Adrenal gland (tissue), 12 donors: ENCODE data around the gene MYL6B. TPM values are rescaled to one million over a fixed set of nuclear protein-coding genes. Genes with fewer than 3 reads are reported as not detected.

Source experiments
- DNase-seq, 7 donors: peaks; one replicate each; pipeline ENCODE4 v3.0.0-alpha.2; 2019 to 2020
- H3K27ac ChIP-seq, 5 donors: fragments of 200-600 bp; sonication (generic) in 4 of 5; 1 replicate in 3 of 5; 2 replicates in 2 of 5; pipeline versions ENCODE4 v1.5.1 to v1.8.0; 2016 to 2020; ENCODE audit warnings: mild to moderate bottlenecking in 1 of 5
- H3K27me3 ChIP-seq: fragments of 200-600 bp; 2 replicates; pipeline ENCODE4 v1.8.0; 2021
- H3K36me3 ChIP-seq, 2 donors: fragments of 200-600 bp; replicated peaks in 1 of 2; 1 replicate in 1 of 2; 2 replicates in 1 of 2; pipeline versions ENCODE4 v1.5.1 to v1.8.0; 2018 to 2022
- H3K4me1 ChIP-seq, 2 donors: fragments of 200-600 bp; replicated peaks in 1 of 2; 1 replicate in 1 of 2; 2 replicates in 1 of 2; pipeline versions ENCODE4 v1.5.1 to v1.8.0; 2018 to 2021
- H3K4me3 ChIP-seq, 4 donors: fragments of 200-600 bp; sonication (generic) in 3 of 4; one replicate each; pipeline ENCODE4 v1.5.1; 2016 to 2018
- H3K9me3 ChIP-seq, 3 donors: fragments of 200-600 bp; sonication (generic) in 1 of 3; replicated peaks in 1 of 3; 1 replicate in 2 of 3; 2 replicates in 1 of 3; pipeline versions ENCODE4 v1.5.1 to v1.8.0; 2016 to 2021
- POLR2A ChIP-seq, 2 donors: fragments of 450-650 bp; IDR thresholded peaks; one replicate each; pipeline ENCODE4 v1.6.1; 2017; ENCODE audit warnings: antibody characterized with exemption in 2 of 2, mild to moderate bottlenecking in 2 of 2, moderate library complexity in 1 of 2
- whole genome bisulfite sequencing, 4 donors: extraction: QIAGEN DNeasy Blood & Tissue Kit in 2 of 4; methylation state at CpG; one replicate each; pipeline versions ENCODE4 v1.1.5 to v1.1.7; 2013 to 2017; 5-methylcytosine and 5-hydroxymethylcytosine counted together
- intact Hi-C, 2 donors: fragments of 100-400 bp; cut with DNase I; formaldehyde crosslinking; loops; one replicate each; pipeline versions ENCODE4 v1.14.1 to v1.15.0; 2022 to 2023
- polyA plus RNA-seq, 3 donors: library from polyadenylated mRNA; stranded (reverse); fragments of 200-250 nt in 2 of 3; fragments of 350-450 nt in 1 of 3; fragmentation: Illumina TruSeq in 1 of 3; extraction: RNeasy Lipid Tissue Mini Kit (QIAGEN cat#74804) in 1 of 3; gene quantifications; one replicate each; pipeline ENCODE4 v1.2.3, GENCODE V29; 2013 to 2014
- total RNA-seq, 9 donors: library from RNA; depleted of rRNA in 4 of 9; stranded (reverse); fragments of >200 nt in 4 of 9; fragments of 120-200 nt in 1 of 9; fragmentation: NEBNext Ultra II Directional in 1 of 9; extraction: Animal tissue kit (Norgen Biotek cat#: 25700) in 1 of 9; gene quantifications; one replicate each; pipeline versions ENCODE4 v1.1.0 to v1.2.4, GENCODE V29; 2013 to 2023
- TF ChIP-seq, protein P1 (sequence below), 6 experiments: fragments of 450-650 bp in 4 of 6; fragments of 200-600 bp in 2 of 6; sonication (generic) in 1 of 6; IDR thresholded peaks; 1 replicate in 5 of 6; 2 replicates in 1 of 6; pipeline versions ENCODE4 v1.5.1 to v1.8.0; 2016 to 2021; ENCODE audit warnings: antibody characterized with exemption in 6 of 6, mild to moderate bottlenecking in 2 of 6, moderate library complexity in 1 of 6
- donor health status: healthy with polysubstance abuse.
- donor health status: Bipolar disorder and iron deficiency.
- donor health status: DM: yes; HTN: yes; CAD: no.
- donor health status: DM: no; HTN: no; CAD: no.
- donor health status: DM: no; HTN: no; CAD: no.
- donor health status: DM: yes; HTN: yes; CAD: no.

The MYL6B gene
- total and polyA plus RNA-seq, 12 donors = 28.0 to 129 (median 71.9) TPM

DNA sequence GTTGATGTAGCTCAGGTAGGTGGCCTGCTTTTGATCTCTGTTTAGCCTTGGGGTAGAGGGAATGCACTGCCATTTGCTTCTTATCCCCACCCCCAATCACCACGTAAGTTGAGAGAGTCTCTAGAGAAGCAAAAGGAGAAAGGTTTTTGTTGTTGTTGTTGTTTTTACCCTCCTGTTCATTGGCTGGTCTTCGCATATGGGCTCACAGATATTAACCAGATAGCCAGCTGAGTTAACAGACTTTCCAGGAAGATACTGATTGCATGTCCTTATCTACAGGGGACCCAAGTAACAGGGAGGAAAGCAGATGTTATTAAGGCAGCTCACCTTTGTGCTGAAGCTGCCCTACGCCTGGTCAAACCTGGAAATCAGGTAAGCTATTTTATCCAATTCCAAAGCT lies 45.1 kb upstream of the MYL6B start:
- TF ChIP-seq, protein P1, sequence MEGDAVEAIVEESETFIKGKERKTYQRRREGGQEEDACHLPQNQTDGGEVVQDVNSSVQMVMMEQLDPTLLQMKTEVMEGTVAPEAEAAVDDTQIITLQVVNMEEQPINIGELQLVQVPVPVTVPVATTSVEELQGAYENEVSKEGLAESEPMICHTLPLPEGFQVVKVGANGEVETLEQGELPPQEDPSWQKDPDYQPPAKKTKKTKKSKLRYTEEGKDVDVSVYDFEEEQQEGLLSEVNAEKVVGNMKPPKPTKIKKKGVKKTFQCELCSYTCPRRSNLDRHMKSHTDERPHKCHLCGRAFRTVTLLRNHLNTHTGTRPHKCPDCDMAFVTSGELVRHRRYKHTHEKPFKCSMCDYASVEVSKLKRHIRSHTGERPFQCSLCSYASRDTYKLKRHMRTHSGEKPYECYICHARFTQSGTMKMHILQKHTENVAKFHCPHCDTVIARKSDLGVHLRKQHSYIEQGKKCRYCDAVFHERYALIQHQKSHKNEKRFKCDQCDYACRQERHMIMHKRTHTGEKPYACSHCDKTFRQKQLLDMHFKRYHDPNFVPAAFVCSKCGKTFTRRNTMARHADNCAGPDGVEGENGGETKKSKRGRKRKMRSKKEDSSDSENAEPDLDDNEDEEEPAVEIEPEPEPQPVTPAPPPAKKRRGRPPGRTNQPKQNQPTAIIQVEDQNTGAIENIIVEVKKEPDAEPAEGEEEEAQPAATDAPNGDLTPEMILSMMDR (IDR thresholded peaks at IDR 0.05) = no peak
- TF ChIP-seq POLR2A (IDR thresholded peaks at IDR 0.05) = no peak
- Histone ChIP-seq H3K27me3 (no peaks in the 10 kb centered on the region), H3K36me3 (peaks cover 0 to 57% of the 10 kb centered on the region in 2 donors), H3K4me1 (peaks cover 17 to 20% of the 10 kb centered on the region in 2 donors), H3K9me3 (no peaks in the 10 kb centered on the region), H3K27ac (no peak overlapping the region), H3K4me3 (no peak overlapping the region)
- intact Hi-C loops = no loop called here
- DNase-seq = no peak
- 85 to 93% (median 89%) methylated on average over 3 of the region's 3 CpGs for WGBS, 4 donors

DNA sequence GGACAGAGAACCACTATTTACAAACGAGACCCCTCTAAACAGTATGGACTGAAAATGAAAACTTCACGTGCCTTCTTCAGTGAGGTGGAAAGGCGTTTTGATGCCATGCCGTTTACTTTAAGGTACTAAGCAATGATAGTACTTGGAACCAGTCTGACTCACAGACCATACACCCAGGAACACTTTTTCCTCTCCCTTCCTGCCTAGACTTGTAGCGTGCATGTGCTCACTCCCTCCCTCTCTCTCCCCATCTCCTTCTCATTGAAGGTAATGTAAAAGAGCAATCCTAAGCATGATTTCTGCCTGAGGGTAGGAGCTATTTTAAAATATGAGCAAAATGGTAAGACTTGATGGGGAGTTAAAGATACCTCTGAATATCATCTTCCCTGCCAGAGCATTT lies 41.8 kb upstream of the MYL6B start:
- intact Hi-C loops = no loop called here
- TF ChIP-seq, protein P1 (IDR thresholded peaks at IDR 0.05) = no peak
- TF ChIP-seq POLR2A (IDR thresholded peaks at IDR 0.05) = no peak
- Histone ChIP-seq H3K4me1 (peaks cover 7 to 15% of the 10 kb centered on the region in 2 donors), H3K9me3 (no peaks in the 10 kb centered on the region), H3K27ac (no peak overlapping the region), H3K4me3 (no peak overlapping the region), H3K36me3 (peaks cover 0 to 74% of the 10 kb centered on the region in 2 donors), H3K27me3 (no peaks in the 10 kb centered on the region)
- no peak for DNase-seq
- 84 to 94% (median 92%) methylated on average over 5 of the region's 5 CpGs for WGBS, 4 donors

DNA sequence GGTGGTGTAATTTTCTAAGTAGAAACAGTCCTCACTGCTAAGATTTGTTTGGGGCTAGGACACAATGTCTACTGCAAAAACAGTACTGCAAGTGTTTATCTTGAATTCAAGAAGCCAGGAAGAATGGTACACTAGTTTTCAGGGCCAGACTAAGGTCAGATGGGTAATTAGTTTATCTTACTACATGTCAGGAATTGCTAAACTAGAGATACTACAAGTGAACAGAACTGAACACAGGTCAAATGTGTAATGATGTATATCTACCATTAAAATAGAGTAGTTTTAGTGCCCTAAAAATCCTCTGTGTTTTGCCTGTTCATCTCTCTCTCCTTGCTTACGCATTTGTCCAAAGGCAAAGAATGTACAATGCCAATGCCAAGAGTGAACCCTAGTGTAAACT lies 38.3 kb upstream of the MYL6B start:
- peaks cover 7 to 10% of the 10 kb centered on the region in 2 donors for H3K4me1 ChIP-seq
- no peaks in the 10 kb centered on the region for H3K27me3 ChIP-seq
- no peak for DNase-seq
- peaks cover 0 to 48% of the 10 kb centered on the region in 2 donors for H3K36me3 ChIP-seq
- TF ChIP-seq POLR2A (IDR thresholded peaks at IDR 0.05) = no peak
- TF ChIP-seq, protein P1 (IDR thresholded peaks at IDR 0.05) = no peak
- no peak overlapping the region for H3K4me3 ChIP-seq
- intact Hi-C loops = no loop called here
- no peaks in the 10 kb centered on the region for H3K9me3 ChIP-seq
- WGBS, 4 donors = 83 to 91% (median 89%) methylated on average over 1 of the region's 1 CpG
- H3K27ac ChIP-seq = no peak overlapping the region

DNA sequence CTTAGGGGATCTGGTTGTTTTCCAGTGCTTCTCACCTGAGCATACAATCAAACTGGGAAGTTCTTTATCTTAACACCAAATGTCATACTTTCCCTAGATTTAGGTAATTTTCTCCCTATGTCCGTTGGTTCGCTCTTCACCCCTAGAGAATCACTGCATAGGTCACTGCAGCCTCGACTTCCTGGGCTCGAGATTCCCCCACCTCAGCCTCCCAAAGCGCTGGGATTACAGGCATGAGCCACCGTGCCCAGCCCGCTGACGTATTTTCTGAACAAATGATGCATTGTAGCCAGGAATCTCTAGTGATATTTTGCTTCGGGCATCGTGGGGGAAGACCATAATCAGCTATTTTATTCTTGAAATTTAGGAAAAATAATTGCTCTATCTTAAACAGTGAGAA lies 37.1 kb upstream of the MYL6B start:
- Histone ChIP-seq H3K4me3 (peak overlapping the region in 3 of 4 donors; percentile 22 to 76 (median 41)), H3K4me1 (peaks cover 19 to 22% of the 10 kb centered on the region in 2 donors), H3K9me3 (no peaks in the 10 kb centered on the region), H3K27me3 (no peaks in the 10 kb centered on the region), H3K36me3 (peaks cover 0 to 36% of the 10 kb centered on the region in 2 donors), H3K27ac (peak overlapping the region in 3 of 5 donors; percentile 84 to 97 (median 94))
- DNase-seq = peak in 4 of 7 donors; percentile 21 to 69 (median 43)
- intact Hi-C loops = no loop called here
- 48 to 60% (median 51%) methylated on average over 10 of the region's 10 CpGs for WGBS, 4 donors
- no peak for TF ChIP-seq POLR2A (IDR thresholded peaks at IDR 0.05)
- TF ChIP-seq, protein P1 (IDR thresholded peaks at IDR 0.05) = no peak
